NCI-H2107 treated with DMSO at 0.1 percent for 48 hours (cell line): Measurements from ENCODE around the gene CHID1.
A peak's percentile ranks its signal among the peaks of the same experiment; 100 is the strongest.

Experiments used
- DNase-seq: peaks from one replicate; lab custom pipeline; 2025; ENCODE audit not compliant: unreplicated experiment; lab: John Stamatoyannopoulos, UW

CHID1 gene

DNA sequence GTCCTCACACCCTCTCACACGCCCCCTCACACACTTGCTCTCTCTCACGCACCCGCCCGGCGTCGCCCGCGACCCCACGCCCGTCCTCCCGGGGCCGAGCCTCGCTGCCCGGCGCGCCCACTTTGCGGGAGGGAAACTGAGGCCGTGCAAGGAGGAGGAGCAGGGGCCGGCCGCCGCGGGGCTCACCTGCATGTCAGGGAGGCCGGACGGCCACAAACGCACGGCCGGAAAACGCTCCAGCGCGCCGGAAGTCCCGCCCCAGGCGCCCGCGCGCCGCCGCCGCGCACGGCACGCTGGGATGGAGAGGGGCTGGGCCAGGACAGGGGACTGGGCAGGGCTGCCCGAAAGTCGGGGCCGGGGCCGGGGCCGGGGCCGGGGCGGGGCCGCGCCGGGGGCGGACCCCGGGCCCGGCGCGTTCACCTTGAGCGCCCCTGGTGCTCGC lies at the start of gene CHID1:
Gene CHID1, minus strand, starts transcription at position 222 of the 442 bp plus-strand sequence. CDS start 5,994 bp downstream, outside the sequence.
- DNase-seq = peak; percentile 15

GRCh38 chr11:959608-960007 lies 49.0 kb upstream of the CHID1 start:
- no peak for DNase-seq

DNA sequence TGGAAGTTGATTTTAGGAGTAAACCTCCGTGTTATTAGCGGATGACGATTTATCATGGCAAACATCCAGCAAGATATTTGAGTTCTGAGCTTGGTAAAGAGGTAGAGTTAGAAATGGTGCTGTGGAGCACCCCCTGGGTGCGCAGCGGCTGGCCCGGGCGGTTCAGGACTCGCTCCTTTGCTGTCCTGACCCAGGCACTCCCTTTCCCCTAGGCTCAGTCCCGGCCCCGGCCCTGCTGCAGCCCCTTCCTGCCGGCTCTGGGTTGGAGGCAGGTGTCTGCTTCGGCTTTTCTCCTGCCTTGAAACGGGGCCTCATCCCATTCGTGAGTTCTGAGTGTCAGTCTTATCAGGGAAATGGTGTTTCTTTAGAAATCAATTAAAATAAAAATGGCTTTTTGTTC lies 48.4 kb upstream of the CHID1 start:
- DNase-seq = no peak

GRCh38 chr11:958101-958500 lies 47.5 kb upstream of the CHID1 start:
- no peak for DNase-seq

DNA sequence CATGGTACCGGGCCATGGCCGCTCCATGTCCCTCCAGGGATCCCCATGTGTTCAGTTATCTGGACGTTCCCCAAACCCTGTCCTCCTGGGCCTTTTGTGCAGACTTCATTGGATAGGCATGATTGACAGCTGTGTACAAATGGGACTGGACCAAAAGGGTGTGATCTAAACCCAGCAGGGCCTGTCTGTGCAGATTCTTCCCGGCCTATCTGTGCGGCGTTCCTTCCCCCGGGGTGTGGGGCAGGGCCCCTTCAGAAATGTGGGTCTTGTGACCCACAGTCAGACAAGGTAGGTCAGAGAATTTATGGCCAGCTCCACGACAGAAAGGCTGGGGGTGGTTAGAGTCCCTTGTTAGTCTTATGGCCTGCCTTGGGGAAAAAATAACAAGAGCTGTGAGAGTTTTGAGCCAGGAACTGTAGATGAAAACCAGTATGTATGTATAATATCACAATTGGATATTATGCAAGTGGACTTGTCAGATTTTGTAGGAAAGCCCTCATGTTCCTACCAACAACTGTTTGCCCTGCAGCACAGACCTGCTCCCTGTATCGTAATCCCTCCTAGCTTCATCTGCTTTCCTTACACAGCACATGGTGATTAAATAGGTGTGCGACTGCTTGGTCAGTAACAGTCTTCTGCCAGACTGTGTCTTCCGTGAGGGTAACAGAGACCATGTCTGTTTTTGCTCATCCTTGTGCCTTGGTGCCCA lies 46.8 kb upstream of the CHID1 start:
- no peak for DNase-seq

DNA sequence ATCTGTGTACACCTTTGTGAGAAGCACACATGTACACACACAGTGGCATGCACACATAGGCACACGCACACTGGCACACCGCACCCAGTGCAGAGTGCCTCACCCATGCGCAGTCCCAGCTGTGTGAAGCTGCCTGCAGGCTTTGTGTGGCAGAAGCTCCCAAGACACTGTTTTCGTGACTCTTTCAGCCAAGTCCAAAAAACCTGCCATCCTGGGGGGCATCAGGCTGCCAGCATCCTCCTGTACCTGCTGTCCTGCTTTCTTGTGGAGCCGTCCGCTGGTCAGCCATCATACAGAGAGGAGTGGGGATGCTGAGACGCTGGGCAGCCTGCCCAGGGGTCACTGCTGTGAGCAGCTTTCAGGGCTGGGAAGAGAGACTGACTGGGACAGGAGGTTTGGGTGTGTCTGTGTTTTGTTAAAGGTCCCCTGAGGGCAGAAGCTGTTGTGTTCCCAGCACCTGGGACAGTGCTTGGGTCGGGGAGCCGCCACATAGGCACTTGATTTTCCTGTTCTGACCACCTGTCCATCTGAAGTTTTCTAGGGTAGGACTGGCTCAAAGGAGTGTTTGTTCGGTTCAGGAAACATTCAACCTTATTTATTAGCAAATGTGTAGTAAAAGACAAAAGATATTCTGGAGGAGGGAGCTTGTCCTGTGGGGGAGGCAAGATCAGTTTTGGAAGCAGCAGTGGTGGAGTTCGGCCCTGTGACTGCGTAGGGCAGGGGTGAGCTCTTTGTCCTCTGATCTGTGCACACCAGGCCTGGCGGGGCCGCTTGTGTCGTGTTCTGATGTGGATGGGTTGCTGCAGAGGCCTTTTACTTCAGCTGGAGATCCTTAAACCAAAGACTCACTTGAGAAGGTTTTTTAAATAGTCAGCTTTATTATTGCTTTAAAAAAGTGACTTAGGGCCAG lies 44.8 kb upstream of the CHID1 start:
- DNase-seq = no peak

DNA sequence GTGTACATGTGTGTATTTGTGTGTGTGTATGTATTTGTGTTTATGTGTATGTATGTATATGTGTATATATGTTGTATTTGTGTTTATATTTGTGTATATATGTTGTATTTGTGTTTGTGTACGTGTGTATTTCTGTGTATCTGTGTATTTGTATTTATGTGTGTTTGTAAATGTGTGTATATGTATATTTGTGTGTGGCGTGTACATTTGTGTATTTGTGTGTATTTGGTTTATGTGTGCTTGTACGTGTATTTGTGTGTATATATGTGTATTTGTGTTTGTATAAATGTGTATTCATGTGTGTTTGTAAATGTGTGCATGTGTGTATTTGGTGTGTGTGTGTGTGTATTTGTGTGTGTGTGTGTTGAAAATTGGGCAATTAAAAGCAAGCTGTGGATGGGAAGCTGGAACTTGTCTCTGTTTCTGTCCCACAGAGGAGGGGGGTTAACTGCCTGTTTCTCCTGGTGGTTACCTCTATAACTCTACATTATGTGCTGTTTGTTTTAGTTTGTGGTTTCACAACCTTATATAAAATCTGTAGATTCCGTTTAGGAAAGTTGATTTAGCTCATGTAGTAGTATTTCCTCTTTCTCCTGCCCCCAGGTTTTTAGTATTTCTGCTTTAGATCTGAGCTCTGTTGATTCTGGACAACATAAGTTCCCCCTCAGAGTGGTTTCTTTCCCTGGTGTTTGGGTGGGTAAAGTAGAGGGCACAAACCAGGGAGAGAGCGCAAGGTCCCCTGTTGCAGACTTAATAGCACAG lies 44.0 kb upstream of the CHID1 start:
- no peak for DNase-seq

- no peak for DNase-seq
Measured at GRCh38 chr11:953512-953911, 42.9 kb upstream of the CHID1 start.

GRCh38 chr11:952406-953385 lies 42.1 kb upstream of the CHID1 start:
- DNase-seq = no peak

DNA sequence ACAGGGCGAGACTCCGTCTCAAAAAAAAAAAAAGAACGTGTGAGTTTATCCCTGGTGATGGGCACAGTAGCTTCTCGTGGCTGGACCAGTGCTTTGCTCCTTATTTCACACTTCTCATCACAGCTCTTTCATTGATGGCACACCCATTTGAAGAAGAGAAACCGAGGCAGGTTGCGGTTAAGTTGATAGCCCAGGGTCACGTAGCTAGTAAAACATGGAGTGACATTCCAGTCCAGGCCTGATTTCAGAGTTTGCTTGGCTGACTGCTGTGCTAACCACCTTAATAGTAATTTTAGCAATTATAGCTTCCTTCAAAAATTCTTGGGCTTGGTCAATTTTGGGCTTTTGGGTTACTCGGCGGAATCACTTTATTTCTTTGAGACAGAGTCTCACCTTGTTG lies 40.9 kb upstream of the CHID1 start:
- DNase-seq = no peak

DNA sequence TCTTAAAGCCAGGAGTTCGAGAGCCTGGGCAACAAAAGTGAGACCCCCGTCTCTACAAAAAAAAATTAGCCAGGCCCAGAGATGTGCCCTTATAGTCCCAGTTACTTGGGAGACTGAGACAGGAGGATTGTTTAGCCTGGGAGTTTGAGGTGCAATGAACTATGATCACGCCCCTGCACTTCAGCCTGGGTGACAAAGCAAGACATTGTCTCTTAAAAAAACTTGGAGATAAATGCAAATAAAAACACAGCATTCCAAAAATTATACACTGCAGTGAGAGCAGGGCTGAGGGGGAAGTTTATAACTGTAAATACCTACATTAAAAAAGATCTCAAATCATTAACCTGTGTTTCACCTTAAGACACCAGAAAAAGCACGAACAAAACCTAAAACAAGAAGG lies 37.1 kb upstream of the CHID1 start:
- DNase-seq = no peak

GRCh38 chr11:945986-946385 lies 35.4 kb upstream of the CHID1 start:
- no peak for DNase-seq

GRCh38 chr11:944711-945470 lies 34.3 kb upstream of the CHID1 start:
- no peak for DNase-seq

- no peak for DNase-seq
Measured at GRCh38 chr11:942823-943222, 32.2 kb upstream of the CHID1 start.

DNA sequence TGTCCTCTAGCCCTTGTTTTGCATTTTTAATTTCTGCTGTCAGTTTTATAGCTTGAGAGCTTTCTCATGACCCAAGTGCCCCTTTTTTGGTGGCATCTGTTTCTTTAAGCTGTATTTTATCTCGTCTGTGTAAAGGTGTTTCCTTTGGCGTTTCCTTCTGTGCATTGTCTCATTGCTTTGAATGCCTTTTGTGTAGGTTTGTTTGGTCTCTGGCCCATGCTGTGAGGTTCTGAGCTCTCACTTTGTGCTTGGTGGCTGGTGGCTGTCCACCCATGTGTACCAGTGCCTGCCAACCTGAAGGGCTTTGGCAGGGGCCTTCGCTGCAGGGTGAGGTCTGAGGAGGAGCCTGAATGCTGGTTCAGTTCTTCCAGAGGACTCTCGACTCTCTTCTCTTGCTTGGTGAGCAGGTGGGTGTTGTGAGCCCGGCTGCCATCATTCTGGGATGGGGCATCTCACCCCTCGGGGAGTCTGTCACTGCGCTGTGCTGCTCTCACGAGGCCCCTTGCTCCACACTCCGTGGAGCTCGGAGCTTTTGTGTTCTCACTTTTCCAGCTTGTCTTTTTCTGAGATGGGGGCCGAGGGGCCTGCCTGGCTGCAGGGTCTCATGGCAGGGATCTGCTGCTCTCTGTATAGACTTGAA lies 30.0 kb upstream of the CHID1 start:
- no peak for DNase-seq

- DNase-seq = no peak
Measured at GRCh38 chr11:937841-938261, 27.2 kb upstream of the CHID1 start.

GRCh38 chr11:936199-936598 lies 25.6 kb upstream of the CHID1 start:
- DNase-seq = no peak

GRCh38 chr11:934527-934926 lies 23.9 kb upstream of the CHID1 start:
- no peak for DNase-seq

- DNase-seq = no peak
Measured at GRCh38 chr11:933936-934335, 23.3 kb upstream of the CHID1 start.
